GM19025 (cell line): ENCODE measurements around the gene CYBA.
"Not testable (repeated sequence)": the region's sequence is repeated elsewhere in the genome, so short reads cannot be mapped to it uniquely, and the experiment has no call there.

Experiments used
- ATAC-seq: cut with Tn5 transposase; IDR thresholded peaks from one replicate; pipeline ENCODE4 v1.9.1; 2021; ENCODE audit warnings: mild to moderate bottlenecking, low read depth, moderate library complexity; ENCODE audit not compliant: unreplicated experiment

The CYBA gene

DNA sequence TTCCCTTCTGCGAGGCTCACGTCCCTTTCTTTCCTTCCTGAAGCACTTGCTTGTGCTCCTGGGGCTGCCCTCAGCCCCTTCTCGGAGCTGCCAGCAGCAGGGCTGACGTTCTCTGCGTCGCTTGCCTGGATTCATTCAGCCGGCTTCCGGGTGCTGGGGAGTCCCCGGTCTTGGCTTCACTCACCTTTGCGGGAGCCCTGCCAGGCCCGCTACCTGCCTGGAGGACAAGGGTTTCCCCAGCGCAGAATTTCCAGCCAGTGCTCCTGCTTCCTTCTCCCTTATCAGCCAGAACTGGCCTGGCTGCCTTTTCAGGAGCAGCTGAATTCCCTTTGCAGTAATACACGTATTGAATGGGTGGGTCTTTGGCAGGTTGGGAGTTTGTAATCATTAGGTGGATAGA lies 34.5 kb downstream of the CYBA start:
- ATAC-seq, result no peak

DNA sequence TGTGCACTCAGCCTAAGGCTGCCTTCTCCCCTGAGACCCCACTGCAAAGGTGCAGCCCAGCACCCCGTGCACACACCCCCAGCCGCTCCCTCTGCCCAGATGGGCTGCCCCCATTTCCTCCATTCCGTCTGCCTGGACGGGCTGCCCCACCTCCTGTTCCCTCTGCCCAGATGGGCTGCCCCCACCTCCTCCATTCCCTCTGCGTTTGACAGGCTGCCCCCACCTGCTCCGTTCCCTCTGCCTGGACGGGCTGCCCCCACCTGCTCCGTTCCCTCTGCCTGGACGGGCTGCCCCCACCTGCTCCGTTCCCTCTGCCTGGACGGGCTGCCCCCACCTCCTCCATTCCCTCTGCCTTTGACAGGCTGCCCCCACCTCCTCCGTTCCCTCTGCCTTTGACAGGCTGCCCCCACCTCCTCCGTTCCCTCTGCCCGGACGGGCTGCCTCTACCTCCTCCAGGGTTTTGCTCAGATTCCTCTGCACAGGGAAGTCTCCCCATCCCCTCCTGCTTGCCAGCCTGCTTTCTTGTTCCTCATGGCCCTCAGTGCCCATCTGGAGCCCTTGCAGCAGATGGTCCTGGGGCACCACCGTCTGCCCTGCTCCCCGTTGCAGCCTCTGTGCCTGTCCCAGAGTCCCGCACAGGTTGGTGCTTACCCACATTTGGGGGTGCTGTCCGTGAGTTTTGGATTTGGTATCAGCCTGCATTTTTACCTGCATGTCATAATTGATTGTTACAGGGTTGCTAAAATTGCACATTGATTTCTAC lies 35.9 kb downstream of the CYBA start:
- no peak for ATAC-seq

DNA sequence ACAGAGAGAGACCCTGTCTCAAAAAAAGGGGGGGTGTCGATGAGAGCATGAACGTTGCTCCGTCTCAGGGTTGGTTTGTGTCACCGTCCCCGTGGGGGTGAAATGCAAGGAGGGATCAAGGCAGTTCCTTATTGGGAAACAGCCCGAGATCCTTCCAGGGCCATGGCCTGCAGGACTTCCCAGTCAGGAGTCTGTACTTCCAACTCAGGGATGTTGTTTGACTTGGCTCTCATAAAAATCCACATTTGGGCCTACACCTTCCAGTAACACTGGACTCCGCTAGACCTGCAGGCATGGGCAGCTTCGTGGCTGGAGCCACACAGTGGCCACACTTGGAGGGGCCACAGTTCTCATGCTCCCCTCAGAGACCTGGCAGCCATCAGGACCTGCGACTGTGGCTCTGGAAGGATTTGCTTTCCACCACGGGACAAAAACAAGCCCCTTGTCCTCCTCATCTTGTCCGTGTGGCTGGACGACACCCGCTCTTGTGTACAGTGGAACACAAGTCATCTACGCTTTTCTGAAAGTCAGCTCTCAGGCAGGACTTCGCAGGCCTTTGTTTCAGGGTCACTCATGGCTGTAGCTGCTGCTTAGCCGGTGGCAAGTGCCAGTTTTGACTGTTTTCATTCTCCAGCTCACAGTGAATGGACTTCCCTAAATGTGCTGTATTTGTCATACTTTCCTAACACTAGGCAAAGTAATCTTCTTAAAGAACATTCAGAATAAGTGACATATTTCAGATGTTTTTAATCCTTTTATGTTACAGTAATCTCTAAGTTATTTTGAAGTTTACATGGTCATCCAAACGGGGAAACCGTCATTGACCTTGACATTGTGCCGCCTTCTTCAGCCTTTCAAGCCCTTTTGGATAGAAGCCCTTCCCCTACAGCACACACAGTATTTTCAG lies 36.7 kb downstream of the CYBA start:
- no peak for ATAC-seq

DNA sequence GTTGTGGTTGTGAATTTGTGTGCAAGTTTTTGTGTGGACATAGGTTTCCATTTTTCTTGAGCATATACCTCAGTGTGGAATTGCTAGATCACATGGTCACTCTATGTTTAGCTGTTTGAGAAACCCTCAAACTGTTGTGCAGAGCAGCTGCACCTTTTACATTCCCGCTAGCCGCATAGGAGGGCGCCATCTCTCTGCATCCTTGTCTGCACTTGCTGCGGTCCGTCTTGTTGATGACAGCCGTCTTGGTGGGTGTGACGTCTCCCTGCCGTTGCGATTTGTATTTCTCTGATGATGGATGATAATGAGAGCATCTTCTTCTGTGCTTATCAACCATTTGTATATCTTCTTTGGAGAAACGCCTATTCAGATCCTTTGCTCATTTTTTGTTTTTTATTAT lies 37.6 kb downstream of the CYBA start:
- no peak for ATAC-seq

DNA sequence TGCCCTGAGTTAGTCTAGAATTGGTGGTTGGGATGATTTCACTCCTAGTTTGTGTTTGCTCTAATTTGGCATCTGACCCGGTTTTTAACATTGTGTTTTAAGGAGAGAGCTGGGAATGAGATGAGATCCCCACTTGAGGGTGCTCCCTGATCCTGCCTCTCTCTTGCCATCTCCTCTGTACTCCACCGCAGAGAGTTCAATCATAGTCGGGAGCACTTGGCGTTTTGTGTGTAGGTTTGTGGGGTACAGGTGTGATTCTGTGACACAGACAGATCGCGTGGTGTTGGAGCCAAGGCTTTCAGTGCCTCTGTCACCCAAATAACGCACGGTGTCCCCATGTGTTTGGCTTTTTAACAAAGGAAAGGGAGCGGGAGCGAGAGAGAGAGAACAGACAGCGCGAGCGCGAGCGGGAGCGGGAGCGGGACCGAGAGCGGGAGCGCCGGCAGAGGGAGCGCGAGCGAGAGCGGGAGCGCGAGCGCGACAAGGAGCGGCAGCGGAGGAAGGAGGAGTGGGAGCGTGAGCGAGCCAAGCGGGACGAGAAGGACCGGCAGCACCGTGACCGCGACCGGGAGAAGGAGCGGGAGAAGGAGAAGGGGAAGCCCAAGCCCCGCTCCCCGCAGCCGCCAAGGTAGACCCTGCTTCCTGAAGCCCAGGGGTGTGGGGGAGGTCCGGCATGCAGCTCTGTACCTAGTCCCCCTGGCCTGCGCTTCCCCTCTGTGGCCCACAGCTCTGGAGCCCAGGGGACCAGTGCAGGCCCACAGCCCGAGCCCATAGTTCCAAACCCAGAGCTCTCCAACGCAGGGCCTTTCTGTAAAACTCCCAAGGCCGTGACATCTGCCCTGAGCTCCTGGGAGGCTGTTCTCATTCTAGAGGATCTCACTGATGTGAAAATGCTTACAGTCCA lies 39.7 kb downstream of the CYBA start:
- ATAC-seq, result no peak

DNA sequence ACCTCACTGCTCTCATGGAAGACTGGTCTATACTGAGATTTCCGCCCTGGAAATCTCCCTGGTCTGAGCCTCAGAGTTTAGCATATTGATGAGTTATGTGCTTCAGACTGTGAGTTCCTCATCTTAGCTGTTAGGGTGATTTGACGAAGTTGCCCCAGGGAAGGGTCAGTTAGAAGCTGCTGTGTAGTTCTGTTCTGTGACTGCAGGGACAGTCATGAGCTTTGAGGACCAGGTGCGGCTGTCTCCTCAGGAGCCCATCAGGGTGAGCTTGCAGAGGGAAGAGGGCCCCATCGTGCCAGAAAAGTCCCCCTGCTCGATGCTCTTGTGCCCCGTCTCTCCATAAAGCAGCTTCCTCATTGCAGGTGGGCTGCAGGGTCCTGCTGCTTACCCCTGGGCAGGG lies 40.8 kb downstream of the CYBA start:
- ATAC-seq, result no peak

DNA sequence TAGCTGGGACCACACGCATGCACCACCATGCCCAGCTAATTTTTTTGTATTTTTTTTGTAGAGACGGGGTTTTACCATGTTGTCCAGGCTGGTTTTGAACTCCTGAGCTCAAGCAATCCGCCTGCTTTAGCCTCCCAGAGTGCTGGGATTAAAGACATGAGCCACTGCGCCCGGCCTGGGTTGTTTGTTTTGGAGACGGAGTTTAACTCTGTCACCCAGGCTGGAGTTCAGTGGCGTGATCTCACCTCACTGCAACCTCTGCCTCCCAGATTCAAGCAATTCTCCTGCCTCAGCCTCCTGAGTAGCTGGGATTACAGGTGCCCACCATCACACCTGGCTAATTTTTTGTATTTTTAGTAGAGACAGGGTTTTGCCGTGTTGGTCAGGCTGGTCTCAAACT lies 41.4 kb downstream of the CYBA start:
- ATAC-seq, result not testable (repeated sequence)

DNA sequence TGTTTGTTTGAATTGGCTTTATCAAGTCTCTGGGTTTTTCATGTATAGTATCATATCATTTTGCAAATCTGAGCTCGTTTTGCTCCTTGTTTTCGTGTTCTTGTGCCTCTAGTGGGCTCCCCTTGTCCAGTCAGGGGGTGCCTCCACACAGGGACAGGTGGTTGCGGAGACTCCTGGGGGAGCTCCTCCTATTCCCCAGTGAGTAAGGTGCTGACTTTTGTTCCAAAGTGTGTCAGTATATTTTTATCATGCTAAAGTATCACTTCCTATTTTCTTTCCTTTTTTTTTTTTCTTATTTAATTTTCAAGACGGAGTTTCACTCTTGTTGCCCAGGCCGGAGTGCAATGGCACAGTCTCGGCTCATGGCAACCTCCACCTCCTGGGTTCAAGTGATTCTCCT lies 42.8 kb downstream of the CYBA start:
- ATAC-seq, result no peak

DNA sequence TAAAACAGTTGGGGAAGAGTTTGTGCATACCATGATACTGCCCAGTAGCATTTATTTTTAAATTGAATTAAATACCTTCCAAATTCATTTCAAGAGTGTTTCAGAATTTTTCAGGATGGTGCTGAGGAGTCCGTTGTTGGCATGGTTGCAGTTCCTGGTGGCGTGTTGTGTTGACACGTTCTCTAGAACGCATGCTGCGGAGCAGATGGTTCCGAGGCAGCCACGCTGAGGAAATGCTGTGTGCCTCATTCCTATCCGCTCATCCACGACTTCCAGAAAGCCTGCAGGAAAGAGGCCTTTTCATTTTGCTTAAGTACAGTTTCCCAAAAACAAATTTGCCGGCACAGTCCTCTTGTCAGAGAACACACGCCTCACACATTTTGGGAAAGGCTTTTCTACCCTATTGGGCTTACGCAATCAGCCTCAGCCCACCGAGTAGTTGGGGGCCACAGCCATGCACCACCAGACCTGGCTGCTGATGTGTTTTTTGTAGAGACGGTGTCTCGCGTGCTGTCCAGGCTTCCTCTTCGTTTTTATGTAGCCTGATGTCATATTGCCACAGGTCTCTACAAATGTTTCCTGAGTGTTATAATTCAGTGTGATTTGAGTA lies 44.6 kb downstream of the CYBA start:
- no peak for ATAC-seq

DNA sequence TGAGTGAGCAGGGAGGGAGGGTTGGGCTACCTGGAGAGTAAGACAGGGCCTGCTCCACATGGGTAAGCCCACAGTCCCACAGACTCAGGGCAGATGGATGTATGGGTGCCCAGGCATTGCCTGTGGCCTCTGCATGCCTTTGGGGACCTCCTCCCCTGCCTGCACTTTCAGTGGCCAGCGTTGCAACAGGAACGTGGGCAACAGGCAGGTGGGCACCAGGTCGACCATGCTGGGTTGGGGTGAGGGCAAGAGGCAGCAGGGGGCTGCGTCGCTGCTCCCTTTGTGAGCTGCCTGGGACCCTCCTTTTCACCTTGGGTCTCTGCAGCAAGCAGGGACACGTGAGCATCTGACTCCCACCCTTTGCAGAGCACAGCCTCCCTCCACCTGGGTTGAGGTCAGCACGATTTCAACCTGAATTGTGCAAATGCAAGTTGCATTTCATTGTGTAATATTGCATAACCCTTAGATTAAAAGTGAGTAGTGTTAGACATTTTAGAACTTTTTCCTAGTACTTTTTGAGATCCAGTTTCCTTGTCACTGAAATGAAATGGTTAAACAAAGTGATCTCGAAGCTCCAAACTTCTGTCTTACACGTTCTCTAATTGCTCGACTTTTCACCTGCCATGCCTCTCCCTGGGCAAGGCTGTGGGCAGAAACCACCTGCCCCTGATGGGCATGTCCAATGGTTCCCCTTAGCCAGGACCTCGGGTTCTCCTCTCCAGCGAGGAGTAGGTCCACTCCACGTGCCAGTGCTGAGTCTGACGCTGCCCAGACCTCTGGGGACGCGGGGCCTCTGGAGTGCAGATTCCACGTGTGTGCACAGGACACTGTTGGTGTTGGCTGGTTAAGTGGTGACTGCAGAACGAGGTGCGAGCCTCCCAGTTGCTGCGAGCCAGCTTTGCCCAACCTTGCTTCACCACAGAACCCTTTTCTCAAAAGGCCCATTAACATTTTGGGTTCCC lies 45.4 kb downstream of the CYBA start:
- ATAC-seq, result no peak

DNA sequence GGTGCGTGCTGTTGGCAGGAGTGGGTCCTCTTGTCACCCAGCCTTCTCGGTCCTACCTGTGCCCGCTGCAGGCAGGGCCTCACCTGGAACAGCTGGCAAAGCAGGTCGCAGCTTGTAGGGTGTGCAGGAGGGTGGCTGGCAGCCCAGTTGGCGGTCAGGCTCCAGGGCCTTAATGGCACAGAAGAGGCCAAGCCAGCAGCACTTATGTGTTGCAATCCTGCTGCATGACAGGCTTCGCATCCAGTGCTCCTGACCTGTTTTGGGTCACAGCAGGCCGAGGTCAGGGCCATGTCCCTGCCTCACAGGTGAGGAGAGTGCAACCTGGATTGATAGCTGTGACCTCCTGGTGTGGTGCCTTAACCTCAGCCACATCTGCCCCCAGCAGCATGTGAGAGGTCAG lies 48.8 kb downstream of the CYBA start:
- ATAC-seq, result no peak

DNA sequence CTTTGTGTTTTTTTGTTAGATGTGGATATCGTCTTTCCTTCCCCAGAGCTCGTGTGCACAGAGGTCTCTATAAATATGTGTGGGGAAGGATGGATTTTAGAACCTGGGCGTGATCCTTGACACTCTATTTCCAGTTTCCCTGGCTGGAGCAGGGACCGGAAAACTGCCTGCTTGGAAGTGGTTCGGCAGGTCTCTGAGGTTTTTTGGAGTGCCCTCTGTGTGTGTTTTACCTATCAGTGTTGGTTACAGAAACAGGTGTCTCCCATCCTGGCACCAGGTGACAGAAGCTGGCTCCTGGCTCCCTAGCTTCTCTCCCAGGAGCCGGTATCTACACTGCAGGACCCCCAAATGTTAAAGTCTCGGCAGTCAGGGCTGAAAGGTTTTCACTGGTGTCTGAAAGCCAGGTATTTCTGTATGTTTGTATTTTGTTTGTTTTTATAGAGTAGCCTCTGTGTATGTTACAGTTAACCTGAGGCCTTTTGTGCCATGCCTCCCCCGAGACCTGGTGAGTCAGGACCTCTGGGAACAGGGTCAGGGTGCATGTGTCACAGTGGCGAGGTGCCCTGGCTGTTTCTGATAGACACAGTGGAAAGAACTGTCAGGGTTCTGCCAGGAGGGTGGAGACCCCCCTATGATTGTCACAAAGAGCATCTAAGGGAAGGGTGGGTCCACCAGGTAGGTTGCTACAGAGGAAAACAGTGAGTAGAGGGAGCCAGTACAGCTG lies 49.4 kb downstream of the CYBA start:
- ATAC-seq, result no peak

DNA sequence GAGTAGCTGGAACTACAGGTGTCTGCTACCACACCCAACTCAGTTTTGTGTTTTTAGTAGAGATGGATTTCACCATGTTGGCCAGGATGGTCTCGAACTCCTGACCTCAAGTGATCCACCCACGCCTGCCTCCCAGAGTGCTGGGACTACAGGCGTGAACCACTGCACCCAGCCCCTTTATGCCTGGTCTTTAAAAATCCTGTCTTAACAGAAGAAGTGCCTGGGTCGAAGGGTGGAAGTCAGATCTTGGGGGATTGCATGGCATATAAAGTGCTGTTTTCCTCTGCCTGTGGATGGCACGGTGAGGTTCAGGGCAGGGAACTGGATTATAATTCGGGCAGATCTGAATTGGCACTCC lies 50.3 kb downstream of the CYBA start:
- ATAC-seq, result no peak

DNA sequence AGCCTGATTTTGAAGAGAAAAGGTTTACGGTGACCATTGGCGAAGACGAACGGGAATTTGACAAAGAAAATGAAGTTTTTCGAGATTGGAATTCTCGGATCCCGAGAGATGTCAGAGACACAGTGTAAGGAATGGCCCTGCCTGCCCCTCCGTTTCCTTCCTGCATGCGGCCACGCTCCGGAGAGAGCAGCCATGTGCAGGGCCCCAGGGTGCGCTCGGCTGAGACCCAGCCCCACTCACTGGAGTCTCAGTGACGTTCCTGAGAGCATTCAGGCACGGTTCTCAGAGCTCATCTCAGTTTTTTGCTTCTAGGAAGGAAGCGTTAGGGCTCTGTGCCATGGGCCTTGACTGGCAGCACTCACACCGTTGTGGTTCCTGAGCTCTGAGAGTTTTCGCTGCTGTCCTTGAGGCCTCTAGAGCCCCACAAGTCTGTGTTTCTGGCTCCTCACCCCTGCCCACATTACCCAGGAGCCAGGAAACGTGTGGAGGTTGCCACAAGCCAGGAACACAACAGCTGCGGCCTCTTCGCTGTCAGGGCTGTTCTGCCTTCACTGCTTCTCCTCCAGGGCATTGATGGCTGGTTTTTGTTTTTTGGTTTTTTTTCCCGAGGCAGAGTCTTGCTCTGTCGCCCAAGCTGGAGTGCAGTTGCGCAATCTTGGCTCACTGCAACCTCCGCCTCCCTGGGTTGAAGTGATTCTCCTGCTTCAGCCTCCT lies 50.9 kb downstream of the CYBA start:
- ATAC-seq, result no peak

DNA sequence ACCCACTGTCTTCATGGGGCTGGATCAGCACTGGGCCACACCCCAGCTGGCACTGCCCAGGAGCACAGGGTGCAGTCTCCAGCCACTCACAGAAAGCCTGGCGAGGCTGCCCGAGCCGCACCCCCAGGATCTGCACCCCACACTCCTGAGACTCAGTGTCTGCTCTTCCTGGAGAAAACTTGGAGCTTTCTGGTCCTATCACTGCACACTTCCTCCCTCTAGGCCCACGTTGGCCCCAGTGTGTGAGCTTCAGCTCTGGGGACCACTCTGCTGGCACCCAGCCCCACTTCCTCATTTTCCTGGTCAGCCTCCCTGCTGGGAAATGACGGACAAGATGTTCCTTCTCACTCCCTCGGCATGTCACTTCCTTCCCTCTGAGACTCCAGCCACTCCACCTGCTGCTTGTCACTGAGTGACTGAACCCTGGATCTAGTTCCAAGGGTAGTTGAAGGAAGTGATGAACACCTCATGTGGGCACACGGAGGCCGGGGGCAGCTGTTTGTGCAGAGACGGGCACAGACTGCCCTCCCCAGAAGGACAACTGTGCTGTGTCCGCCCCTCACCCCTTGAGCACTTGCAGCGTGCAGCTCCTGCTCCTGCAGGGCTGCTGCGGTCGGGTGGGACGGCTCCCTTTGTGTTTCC lies 51.6 kb downstream of the CYBA start:
- no peak for ATAC-seq

DNA sequence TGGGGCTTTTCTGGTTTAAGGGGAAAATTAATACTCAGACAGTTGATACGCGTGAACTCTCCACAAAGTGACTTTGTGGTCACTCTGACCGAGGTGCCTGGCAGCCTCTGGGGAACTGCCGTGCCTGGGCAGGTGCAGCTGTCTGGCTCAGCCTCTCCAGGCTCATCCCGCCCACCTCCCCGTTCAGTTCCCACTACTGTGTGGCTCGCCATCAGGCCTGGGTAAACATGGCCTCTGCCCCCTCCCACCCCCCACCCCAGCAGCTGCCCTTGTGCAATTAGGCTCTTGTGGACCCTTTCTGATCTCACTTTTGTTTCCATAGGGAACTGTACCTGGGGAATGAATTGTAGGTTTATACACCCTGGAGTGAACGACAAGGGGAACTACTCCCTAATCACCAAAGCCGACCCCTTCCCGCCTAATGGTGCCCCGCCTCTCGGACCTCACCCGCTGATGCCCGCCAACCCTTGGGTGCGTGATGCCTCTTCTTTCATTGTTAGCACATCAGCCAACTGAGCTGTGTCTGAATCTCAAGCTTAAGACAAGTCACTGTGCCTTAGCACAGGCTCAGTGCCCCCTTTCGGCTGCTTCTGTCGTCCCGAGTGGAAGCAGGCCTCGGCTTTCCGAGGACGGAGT lies 52.9 kb downstream of the CYBA start:
- ATAC-seq, result no peak

DNA sequence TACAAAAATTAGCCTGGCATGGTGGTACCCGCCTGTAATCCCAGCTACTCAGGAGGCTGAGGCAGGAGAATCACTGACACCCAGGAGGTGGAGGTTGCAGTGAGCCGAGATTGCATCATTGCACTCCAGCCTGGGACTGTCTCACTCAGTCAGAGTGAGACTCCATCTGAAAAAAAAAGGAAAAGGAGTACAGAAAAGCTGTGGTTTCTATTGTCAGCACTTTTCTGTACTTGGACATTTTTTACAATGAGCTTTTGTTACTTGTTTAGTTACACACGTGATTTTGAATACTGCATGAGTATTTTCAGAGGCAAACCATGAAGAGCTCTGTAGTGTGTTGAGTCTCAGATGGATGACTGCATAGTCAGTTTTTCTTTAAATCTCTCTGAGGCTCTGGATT lies 54.4 kb downstream of the CYBA start:
- ATAC-seq, result no peak
